ENCODE measurements around the gene ACAA2.
"Not testable (repeated sequence)": the region's sequence is repeated elsewhere in the genome, so short reads cannot be mapped to it uniquely, and the experiment has no call there.

ACAA2 gene

GRCh38 chr18:49811151-49811938 is 2.0 kb downstream of the ACAA2 start:
- no peak for DNase-seq (ENCODE audit: low read depth in 3 of 3)

GRCh38 chr18:49808553-49809191 is 4.7 kb downstream of the ACAA2 start:
- DNase-seq (ENCODE audit: low read depth in 3 of 3), result not testable (repeated sequence)

- DNase-seq (ENCODE audit: low read depth in 3 of 3), result no peak
Measured at GRCh38 chr18:49804096-49804495, 9.2 kb downstream of the ACAA2 start.

GRCh38 chr18:49802623-49803022 is 10.7 kb downstream of the ACAA2 start:
- DNase-seq (ENCODE audit: low read depth in 3 of 3), result no peak

- not testable (repeated sequence) for DNase-seq (ENCODE audit: low read depth in 3 of 3)
Measured at GRCh38 chr18:49800491-49800890, 12.8 kb downstream of the ACAA2 start.

GRCh38 chr18:49799806-49800205 is 13.5 kb downstream of the ACAA2 start:
- DNase-seq (ENCODE audit: low read depth in 3 of 3), result not testable (repeated sequence)

GRCh38 chr18:49798001-49798400 is 15.3 kb downstream of the ACAA2 start:
- no peak for DNase-seq (ENCODE audit: low read depth in 3 of 3)

- no peak for DNase-seq (ENCODE audit: low read depth in 3 of 3)
Measured at GRCh38 chr18:49795612-49796552, 17.5 kb downstream of the ACAA2 start.

- DNase-seq (ENCODE audit: low read depth in 3 of 3), result no peak
Measured at GRCh38 chr18:49794743-49795142, 18.6 kb downstream of the ACAA2 start.

GRCh38 chr18:49789560-49790134 is 23.7 kb downstream of the ACAA2 start:
- DNase-seq (ENCODE audit: low read depth in 3 of 3), result not testable (repeated sequence)

- DNase-seq (ENCODE audit: low read depth in 3 of 3), result no peak
Measured at GRCh38 chr18:49788327-49788898, 24.9 kb downstream of the ACAA2 start.

- no peak for DNase-seq (ENCODE audit: low read depth in 3 of 3)
Measured at GRCh38 chr18:49786019-49786720, 27.2 kb downstream of the ACAA2 start.

- DNase-seq (ENCODE audit: low read depth in 3 of 3), result no peak
Measured at GRCh38 chr18:49784427-49785185, 28.7 kb downstream of the ACAA2 start.

- not testable (repeated sequence) for DNase-seq (ENCODE audit: low read depth in 3 of 3)
Measured at GRCh38 chr18:49783631-49784030, 29.7 kb downstream of the ACAA2 start.

GRCh38 chr18:49778826-49779465 is 34.4 kb downstream of the ACAA2 start:
- no peak for DNase-seq (ENCODE audit: low read depth in 3 of 3)

- DNase-seq (ENCODE audit: low read depth in 3 of 3), result no peak
Measured at GRCh38 chr18:49769047-49769728, 44.1 kb downstream of the ACAA2 start.

- no peak for DNase-seq (ENCODE audit: low read depth in 3 of 3)
Measured at GRCh38 chr18:49768051-49768391, 45.3 kb downstream of the ACAA2 start.

GRCh38 chr18:49767111-49768050 is 46.0 kb downstream of the ACAA2 start:
- DNase-seq (ENCODE audit: low read depth in 3 of 3), result no peak
